ENCODE data around the gene DHCR7.

The DHCR7 gene, protein sequence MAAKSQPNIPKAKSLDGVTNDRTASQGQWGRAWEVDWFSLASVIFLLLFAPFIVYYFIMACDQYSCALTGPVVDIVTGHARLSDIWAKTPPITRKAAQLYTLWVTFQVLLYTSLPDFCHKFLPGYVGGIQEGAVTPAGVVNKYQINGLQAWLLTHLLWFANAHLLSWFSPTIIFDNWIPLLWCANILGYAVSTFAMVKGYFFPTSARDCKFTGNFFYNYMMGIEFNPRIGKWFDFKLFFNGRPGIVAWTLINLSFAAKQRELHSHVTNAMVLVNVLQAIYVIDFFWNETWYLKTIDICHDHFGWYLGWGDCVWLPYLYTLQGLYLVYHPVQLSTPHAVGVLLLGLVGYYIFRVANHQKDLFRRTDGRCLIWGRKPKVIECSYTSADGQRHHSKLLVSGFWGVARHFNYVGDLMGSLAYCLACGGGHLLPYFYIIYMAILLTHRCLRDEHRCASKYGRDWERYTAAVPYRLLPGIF

GRCh38 chr11:71448257-71449171 is at the start of gene DHCR7:
Gene DHCR7 (minus strand): TSS chr11:71448393. CDS start chr11:71444952, 3,441 bp downstream.
- DNase-seq = peak; percentile 92

DNA sequence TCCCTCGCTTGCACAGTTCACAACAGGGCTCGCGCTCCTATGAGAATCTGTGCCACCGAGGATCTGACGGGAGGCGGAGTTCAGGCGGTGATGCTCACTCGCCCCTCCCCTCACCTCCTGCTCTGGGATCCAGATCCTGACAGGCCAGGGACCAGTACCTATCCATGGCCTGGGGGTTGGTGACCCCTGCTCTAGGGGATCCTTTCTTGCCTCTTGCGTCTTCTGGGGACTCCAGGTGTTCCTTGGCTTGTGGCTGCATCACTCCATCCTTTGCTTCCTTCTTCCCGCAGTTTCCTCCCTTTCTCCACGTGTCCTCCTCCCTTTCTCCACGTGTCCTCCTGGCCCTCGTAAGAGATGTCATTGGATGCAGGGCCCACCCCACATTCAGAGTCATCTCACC is 48.2 kb upstream of the DHCR7 start:
- DNase-seq = no peak

DNA sequence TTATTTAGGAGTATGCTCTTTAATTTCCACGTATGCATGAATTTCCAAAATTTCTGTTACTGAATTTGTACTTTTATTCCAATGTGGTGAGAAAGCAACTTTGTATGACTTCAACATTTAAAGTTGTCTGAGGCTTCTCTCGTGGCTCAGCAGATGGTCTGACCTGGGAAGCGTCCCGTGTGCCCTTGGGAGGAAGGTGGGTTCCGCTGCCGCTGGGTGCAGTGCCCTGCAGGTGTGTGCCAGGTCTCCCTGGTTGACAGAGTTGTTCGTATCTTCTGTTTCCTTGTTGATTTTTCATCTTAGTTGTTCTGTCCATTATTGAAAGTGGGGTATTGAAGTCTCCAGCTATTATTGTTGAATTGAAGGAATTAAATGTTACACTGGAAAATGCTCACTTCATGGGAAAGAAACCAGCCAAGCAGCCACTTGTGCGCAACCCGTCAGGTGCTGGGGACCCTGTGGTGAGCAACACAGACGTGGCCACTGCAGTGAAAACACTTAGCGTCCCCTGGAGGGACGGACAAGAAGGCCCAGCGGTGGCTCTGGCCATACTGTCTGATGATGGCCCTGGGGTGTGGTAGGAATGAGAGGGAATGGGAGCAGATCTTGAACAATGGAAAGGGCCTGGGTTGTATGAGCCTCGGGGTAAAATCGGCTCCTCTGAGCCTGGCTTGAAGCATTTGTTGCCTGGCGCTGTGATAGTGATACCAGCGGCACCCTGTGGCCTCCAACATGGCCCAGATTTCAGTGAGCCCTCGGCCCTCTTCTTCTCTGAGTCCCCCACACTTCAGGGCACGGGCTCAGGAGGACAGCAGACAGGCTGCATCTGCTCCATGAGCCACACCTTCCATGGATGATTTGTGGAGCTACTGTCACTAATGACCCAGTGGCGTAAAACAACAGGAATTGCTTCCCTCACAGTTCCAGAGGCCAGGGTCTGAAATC is 47.4 kb upstream of the DHCR7 start:
- DNase-seq = no peak

DNA sequence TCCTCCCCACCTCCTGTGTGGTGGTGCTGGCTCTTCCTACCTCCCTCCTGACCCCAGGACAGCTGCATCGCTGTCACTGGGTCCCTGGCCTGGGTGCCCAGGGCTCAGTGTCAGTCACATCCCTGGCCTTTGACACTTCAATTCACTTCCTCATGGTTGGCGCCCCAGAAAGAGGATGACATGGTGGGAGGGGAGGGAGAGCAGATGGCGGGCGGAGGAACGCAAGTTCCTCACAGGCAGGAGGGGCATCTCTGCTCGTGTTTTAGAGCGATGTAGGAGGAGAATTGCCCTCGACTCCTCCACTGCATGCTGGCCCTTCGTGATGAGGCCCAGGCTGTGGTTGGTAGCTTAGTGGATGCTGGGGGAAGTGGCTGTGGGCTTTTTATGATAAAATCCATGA is 43.7 kb upstream of the DHCR7 start:
- DNase-seq = no peak

DNA sequence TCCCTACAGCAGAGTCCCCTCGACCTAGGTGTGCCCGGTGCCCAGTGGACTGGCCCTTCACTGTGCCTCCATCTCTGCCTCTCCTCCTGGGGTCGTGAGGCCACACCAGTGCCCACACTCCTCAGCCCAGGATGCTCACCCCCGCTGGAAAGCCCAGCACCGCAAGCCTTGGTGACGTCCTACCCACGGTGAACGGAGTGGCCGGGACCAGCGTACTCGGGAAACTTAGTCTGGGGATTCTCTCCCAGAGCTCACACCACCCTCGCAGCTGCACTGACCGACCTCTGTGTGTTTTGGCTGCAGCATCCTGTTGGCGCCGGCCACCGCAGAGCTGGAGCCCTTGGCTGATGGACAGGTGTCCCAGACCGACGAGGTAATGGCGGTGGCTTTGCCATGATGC is 43.3 kb upstream of the DHCR7 start:
- DNase-seq = no peak

- DNase-seq = no peak
Measured at GRCh38 chr11:71490731-71491390, 42.7 kb upstream of the DHCR7 start.

GRCh38 chr11:71490044-71490730 is 42.0 kb upstream of the DHCR7 start:
- DNase-seq = no peak

GRCh38 chr11:71489311-71490043 is 41.3 kb upstream of the DHCR7 start:
- DNase-seq = no peak

DNA sequence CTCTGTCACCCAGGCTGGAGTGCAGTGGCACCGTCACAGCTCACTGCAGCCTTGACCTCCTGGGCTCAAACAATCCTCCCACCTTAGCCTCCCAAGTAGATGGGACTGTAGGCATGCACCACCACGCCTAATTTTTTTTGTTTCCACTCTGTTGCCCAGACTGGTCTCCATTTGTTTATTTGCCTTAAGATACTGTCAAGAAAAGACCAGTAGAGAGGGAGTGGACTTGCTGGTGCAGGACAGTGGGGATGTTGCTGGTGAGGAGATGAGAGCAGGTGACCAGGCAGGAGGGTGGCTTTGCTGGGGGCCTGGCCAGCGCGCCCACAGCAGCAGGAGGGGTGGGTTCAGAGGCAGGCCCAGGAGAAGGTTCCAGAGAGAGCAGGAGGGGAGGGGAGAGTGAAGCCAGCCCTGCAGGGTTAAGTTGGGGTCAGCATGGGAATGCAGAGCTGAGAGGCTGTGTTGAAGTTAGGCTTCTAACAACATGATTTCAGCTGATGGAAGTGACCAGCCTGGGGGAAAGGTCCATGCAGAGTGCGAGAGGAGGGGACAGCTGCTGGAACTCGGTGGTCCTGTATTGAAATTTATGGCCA is 40.6 kb upstream of the DHCR7 start:
- no peak for DNase-seq

GRCh38 chr11:71486320-71486719 is 38.1 kb upstream of the DHCR7 start:
- DNase-seq = no peak

GRCh38 chr11:71485466-71485865 is 37.3 kb upstream of the DHCR7 start:
- DNase-seq = no peak

GRCh38 chr11:71485063-71485399 is 36.8 kb upstream of the DHCR7 start:
- no peak for DNase-seq

DNA sequence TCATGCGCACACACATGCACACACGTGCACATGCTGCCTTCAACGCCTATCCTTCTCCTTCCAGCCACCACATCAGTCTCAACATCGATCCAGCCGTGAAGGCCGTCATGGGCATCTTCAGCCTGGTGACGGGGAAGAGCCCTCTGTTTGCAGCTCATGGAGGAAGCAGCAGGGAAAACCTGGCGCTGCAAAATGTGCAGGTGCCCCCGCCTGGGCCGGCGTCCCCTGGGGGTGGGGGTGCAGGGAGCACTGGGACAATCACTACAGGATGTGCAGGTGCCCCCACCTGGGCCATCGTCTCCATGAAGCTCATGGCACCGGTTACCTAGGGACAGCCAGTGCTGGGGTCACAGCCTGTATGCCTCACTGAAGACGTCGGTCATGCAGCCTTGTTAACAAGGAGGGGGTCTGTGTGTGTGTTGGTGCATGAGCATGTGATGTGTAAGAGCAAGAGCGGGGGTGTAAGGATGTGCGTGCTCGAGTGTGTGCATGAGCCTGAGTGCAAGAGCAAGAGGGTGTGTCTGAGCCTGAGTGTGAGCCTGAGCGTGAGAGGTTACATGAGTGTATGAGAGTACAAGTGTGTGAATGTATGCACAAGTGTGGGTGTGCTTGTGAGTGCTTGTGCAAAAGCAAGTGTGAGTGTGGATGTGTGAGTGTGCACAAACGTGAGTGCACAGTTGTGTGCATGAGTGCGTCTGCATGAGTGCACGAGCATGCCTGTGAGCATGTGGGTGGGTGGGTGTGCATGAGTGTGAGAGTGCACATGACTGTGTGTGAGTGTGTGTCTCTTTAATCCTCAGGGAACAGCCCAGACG is 36.3 kb upstream of the DHCR7 start:
- DNase-seq = no peak

DNA sequence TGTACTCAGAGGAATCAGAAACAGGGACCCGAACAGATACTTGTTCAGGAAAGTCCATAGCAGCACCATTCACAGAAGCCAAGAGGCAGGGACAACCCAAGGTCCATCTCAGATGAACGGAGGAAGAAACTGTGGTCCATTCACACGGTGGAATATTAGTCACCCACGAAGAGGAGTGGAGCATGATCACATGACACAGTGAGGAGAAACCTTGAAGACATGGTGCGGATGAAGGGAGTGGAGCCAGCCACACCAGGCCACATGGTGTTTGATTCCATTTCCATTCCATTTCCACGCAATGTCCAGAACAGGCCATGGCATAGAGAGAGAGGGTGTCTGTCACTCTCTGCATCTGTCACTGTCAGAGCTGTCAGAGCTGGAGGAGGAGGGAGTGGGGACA is 35.5 kb upstream of the DHCR7 start:
- DNase-seq = no peak

DNA sequence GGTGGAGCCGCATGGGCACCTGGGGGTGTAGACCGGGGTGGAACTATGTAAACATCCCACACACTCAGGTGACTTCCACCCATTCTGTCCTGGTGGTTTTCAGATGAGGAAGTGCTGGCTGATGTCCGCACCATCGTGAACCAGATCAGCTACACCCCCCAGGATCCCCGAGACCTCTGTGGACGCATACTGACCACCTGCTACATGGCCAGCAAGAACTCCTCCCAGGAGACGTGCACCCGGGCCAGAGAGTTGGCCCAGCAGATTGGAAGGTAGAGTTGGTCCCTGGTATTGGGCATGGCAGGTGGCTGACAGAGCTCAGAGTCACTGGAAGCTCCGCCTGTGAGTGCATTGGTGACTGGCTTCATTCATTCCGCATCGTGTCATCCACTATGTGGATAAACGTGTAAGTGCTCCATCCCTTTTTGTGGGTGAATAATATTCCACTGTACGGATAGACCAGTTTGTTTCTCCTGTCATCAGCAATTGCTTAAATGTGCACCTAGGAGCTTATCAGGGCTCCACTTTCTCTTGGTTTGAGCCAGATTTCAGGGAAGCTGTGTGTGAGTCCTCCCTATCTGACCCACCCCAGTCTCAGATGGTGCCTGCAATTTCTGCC is 34.7 kb upstream of the DHCR7 start:
- DNase-seq = no peak

GRCh38 chr11:71482216-71482615 is 34.0 kb upstream of the DHCR7 start:
- DNase-seq = no peak

- DNase-seq = no peak
Measured at GRCh38 chr11:71481101-71481960, 33.1 kb upstream of the DHCR7 start.

GRCh38 chr11:71478528-71478840 is 30.3 kb upstream of the DHCR7 start:
- DNase-seq = no peak
